Mesendoderm (in vitro differentiated cells): ENCODE measurements around the gene CHST9.

Experiments
- DNase-seq: peaks from one replicate; pipeline ENCODE4 v3.0.0; 2013
- H2AK5ac ChIP-seq: 2 replicates; pipeline ENCODE4 v1.6.1; 2013; ENCODE audit warnings: low read length, inconsistent platforms
- H2BK120ac ChIP-seq: 2 replicates; pipeline ENCODE4 v1.6.1; 2013; ENCODE audit warnings: low read depth, mild to moderate bottlenecking, low read length, moderate library complexity, mixed read lengths
- H2BK15ac ChIP-seq: replicated peaks from 2 replicates; pipeline ENCODE4 v1.6.1; 2013; ENCODE audit warnings: low read depth, mild to moderate bottlenecking, moderate library complexity
- H2BK5ac ChIP-seq: 2 replicates; pipeline ENCODE4 v1.6.1; 2013; ENCODE audit warnings: low read length, inconsistent platforms
- H3K18ac ChIP-seq: 2 replicates; pipeline ENCODE4 v1.6.1; 2013; ENCODE audit warnings: mild to moderate bottlenecking, low read length, mixed read lengths
- H3K23ac ChIP-seq: one replicate; pipeline ENCODE4 v1.6.1; 2013; ENCODE audit warnings: low read length
- H3K27ac ChIP-seq: 2 replicates; pipeline ENCODE4 v1.5.1; 2013; ENCODE audit warnings: low read depth, mild to moderate bottlenecking, inconsistent platforms, low read length, moderate library complexity
- H3K27me3 ChIP-seq: 2 replicates; pipeline ENCODE4 v1.6.1; 2013; ENCODE audit warnings: low read length, control low read depth, mild to moderate bottlenecking, inconsistent platforms; ENCODE audit not compliant: insufficient read depth, poor library complexity
- H3K36me3 ChIP-seq: 2 replicates; pipeline ENCODE4 v1.6.1; 2013; ENCODE audit warnings: low read length, inconsistent platforms; ENCODE audit not compliant: control insufficient read depth, insufficient read depth
- H3K4ac ChIP-seq: one replicate; pipeline ENCODE4 v1.6.1; 2013; ENCODE audit warnings: low read depth, mild to moderate bottlenecking, low read length, moderate library complexity
- H3K4me1 ChIP-seq: 2 replicates; pipeline ENCODE4 v1.6.1; 2013; ENCODE audit warnings: low read depth, low read length, inconsistent platforms; ENCODE audit not compliant: control insufficient read depth
- H3K4me2 ChIP-seq: 2 replicates; pipeline ENCODE4 v1.6.1; 2013; ENCODE audit warnings: low read length
- H3K4me3 ChIP-seq: 2 replicates; pipeline ENCODE4 v1.5.1; 2013; ENCODE audit warnings: mild to moderate bottlenecking, low read length
- H3K56ac ChIP-seq: one replicate; pipeline ENCODE4 v1.6.1; 2013; ENCODE audit warnings: low read length
- H3K79me1 ChIP-seq: 2 replicates; pipeline ENCODE4 v1.6.1; 2013; ENCODE audit warnings: low read length, inconsistent platforms
- H3K79me2 ChIP-seq: 2 replicates; pipeline ENCODE4 v1.6.1; 2013; ENCODE audit warnings: mild to moderate bottlenecking, low read length; ENCODE audit not compliant: control insufficient read depth, insufficient read depth
- H3K9ac ChIP-seq: 2 replicates; pipeline ENCODE4 v1.6.1; 2013; ENCODE audit warnings: low read length, inconsistent platforms
- H4K5ac ChIP-seq: one replicate; pipeline ENCODE4 v1.6.1; 2013; ENCODE audit warnings: low read length
- H4K8ac ChIP-seq: one replicate; pipeline ENCODE4 v1.6.1; 2013; ENCODE audit warnings: low read depth, mild to moderate bottlenecking, control low read depth, low read length, moderate library complexity
- WGBS: extraction: QIAGEN DNeasy Blood & Tissue Kit; methylation state at CpG from one replicate; pipeline ENCODE4 v1.1.7; 2013; ENCODE audit warnings: low lambda C conversion rate, missing lambda C conversion rate; ENCODE audit not compliant: insufficient coverage; ENCODE audit errors: extremely low coverage; 5-methylcytosine and 5-hydroxymethylcytosine counted together

Gene CHST9

DNA sequence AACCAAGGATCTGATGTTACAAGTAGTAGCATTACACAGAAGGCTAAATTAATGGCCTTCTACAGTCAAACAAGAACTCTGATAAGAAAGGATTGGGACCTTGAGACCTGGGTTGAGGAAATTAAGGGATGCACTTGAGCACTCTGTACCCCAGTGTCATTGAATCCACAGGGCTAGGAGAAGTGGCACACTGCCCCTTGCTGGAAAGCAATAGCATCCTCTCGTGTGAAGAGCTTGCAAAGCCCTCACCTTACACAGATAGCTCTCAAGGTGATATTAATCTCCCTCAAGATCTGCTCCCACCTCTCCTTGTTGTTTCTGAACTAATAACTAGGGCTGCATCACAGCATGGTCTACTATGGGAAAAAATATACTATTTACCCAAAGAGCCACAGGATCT is 26.5 kb upstream of the CHST9 start:
- no peaks in the 10 kb centered on the region for H3K36me3 ChIP-seq
- no peaks in the 10 kb centered on the region for H3K4me1 ChIP-seq
- H3K23ac ChIP-seq = no peak overlapping the region
- no peak overlapping the region for H3K4me3 ChIP-seq
- H3K56ac ChIP-seq = no peak overlapping the region
- no peak overlapping the region for H4K8ac ChIP-seq
- H2BK5ac ChIP-seq = no peak overlapping the region
- no peak overlapping the region for H3K4me2 ChIP-seq
- H3K4ac ChIP-seq = no peak overlapping the region
- no peak for DNase-seq
- no peak overlapping the region for H3K18ac ChIP-seq
- H2BK15ac ChIP-seq = no peak overlapping the region
- no CpG with 5 or more reads among the region's 1 CpG for WGBS
- no peak overlapping the region for H2AK5ac ChIP-seq
- H3K79me2 ChIP-seq = no peaks in the 10 kb centered on the region
- no peak overlapping the region for H3K9ac ChIP-seq
- H3K79me1 ChIP-seq = no peaks in the 10 kb centered on the region
- H2BK120ac ChIP-seq = no peak overlapping the region
- no peak overlapping the region for H4K5ac ChIP-seq
- H3K27me3 ChIP-seq = no peaks in the 10 kb centered on the region
- H3K27ac ChIP-seq = no peak overlapping the region

DNA sequence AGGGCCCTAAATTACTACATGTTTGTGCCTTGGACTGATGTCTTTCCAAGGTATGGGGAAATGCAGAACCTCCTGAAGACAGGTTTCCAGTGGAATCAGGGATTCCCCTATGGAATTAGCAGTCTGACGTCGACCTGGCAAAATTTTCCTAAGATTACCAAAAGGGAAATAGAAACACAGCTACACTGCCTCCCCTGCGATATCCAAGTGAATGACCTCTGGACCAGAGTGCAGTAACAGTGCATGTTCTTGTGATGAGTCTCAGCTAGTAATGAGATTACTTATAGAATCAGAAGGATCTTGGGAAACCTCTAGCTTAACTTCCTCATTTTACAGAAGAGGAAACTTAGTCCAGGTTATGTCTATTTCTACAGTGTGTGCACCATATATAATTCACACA is 21.3 kb upstream of the CHST9 start:
- no peak overlapping the region for H4K5ac ChIP-seq
- no peak overlapping the region for H2BK120ac ChIP-seq
- H3K23ac ChIP-seq = no peak overlapping the region
- peak overlapping the region; percentile 60 for H3K18ac ChIP-seq
- H3K27me3 ChIP-seq = no peaks in the 10 kb centered on the region
- H3K27ac ChIP-seq = no peak overlapping the region
- H3K79me2 ChIP-seq = no peaks in the 10 kb centered on the region
- H3K4me2 ChIP-seq = no peak overlapping the region
- no peaks in the 10 kb centered on the region for H3K79me1 ChIP-seq
- H3K9ac ChIP-seq = no peak overlapping the region
- no peak overlapping the region for H2AK5ac ChIP-seq
- no peak overlapping the region for H4K8ac ChIP-seq
- no peak overlapping the region for H3K4ac ChIP-seq
- no peak overlapping the region for H3K56ac ChIP-seq
- H3K4me3 ChIP-seq = no peak overlapping the region
- no peak overlapping the region for H2BK15ac ChIP-seq
- H3K4me1 ChIP-seq = no peaks in the 10 kb centered on the region
- no peak overlapping the region for H2BK5ac ChIP-seq
- H3K36me3 ChIP-seq = no peaks in the 10 kb centered on the region
- WGBS = no CpG with 5 or more reads among the region's 3 CpGs
- DNase-seq = no peak

DNA sequence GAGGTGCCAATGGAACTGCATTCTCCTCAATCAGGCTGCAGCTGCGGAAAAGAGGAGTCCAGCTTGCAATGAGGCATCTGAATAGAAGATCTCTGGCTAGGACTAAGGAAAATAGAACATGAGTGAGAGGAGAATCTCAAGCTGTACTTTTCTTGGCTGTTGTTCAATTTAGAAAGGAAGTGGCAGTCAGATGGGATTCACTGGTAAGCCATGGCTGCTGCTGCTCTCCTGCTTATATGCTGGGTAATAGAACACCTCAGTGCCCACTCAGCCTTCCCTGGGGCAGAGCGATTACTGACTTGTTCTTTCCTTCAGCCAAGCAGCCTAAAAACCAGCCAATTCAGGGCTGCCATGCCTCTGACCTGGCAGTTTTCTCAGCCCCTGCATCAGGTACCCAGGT is 17.6 kb upstream of the CHST9 start:
- H2BK120ac ChIP-seq = no peak overlapping the region
- no peak overlapping the region for H3K23ac ChIP-seq
- H2BK15ac ChIP-seq = no peak overlapping the region
- H3K4ac ChIP-seq = no peak overlapping the region
- H3K4me3 ChIP-seq = no peak overlapping the region
- no peak for DNase-seq
- no peaks in the 10 kb centered on the region for H3K27me3 ChIP-seq
- no peak overlapping the region for H2BK5ac ChIP-seq
- no peak overlapping the region for H2AK5ac ChIP-seq
- no peak overlapping the region for H3K27ac ChIP-seq
- no peak overlapping the region for H3K9ac ChIP-seq
- no peaks in the 10 kb centered on the region for H3K4me1 ChIP-seq
- no peaks in the 10 kb centered on the region for H3K36me3 ChIP-seq
- H3K56ac ChIP-seq = no peak overlapping the region
- no peaks in the 10 kb centered on the region for H3K79me2 ChIP-seq
- H3K18ac ChIP-seq = no peak overlapping the region
- no CpG with 5 or more reads among the region's 2 CpGs for WGBS
- H4K5ac ChIP-seq = no peak overlapping the region
- H3K79me1 ChIP-seq = no peaks in the 10 kb centered on the region
- H4K8ac ChIP-seq = no peak overlapping the region
- no peak overlapping the region for H3K4me2 ChIP-seq

DNA sequence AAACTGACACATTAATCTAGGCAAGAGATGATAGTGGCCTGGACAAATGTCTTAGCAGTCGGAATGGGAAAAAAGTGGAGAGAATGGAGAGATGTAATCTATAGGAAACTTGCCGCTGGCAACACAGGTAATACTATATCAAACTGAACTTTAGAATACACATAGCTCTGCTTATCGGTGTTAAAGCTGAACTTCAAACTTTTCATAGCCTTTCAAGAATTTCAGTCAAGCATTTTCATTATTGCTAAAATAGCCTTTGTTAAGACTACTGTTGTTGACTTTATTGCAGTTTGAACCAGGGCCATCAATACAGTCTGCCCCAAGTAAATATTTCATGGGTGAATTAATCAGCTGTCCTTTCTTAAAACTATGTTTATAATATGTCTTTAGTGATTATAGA is 12.9 kb upstream of the CHST9 start:
- Histone ChIP-seq H4K8ac (no peak overlapping the region), H3K4ac (no peak overlapping the region), H2BK120ac (no peak overlapping the region), H3K27ac (no peak overlapping the region), H2BK15ac (no peak overlapping the region), H3K9ac (no peak overlapping the region), H3K36me3 (no peaks in the 10 kb centered on the region), H2BK5ac (no peak overlapping the region), H4K5ac (no peak overlapping the region), H3K56ac (no peak overlapping the region), H3K4me2 (no peak overlapping the region), H3K79me2 (no peaks in the 10 kb centered on the region), H3K23ac (no peak overlapping the region), H2AK5ac (no peak overlapping the region), H3K27me3 (no peaks in the 10 kb centered on the region), H3K18ac (no peak overlapping the region), H3K4me1 (no peaks in the 10 kb centered on the region), H3K79me1 (no peaks in the 10 kb centered on the region), H3K4me3 (no peak overlapping the region)
- whole genome bisulfite sequencing = no CpG with 5 or more reads among the region's 3 CpGs
- DNase-seq = no peak

DNA sequence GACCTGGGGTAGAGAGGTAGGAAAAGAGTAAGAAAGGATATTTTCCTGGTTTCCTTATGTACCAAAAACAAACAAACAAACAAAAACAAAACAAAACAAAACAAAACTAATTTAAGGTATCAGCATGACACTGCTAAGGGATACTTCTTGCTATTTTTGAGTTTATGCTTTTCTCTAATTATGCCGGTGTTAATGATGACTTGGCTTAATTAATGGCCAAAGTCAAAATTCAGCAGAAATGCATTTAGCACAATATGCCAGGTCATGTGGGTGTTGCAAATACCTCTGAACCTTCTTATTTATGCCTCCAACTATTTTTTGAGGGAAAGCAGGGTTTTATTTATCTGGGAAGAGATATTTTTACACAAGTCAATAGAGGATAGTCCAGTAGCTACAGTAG is 3.2 kb upstream of the CHST9 start:
- Histone ChIP-seq H4K5ac (no peak overlapping the region), H2BK5ac (no peak overlapping the region), H3K27me3 (no peaks in the 10 kb centered on the region), H3K36me3 (no peaks in the 10 kb centered on the region), H3K23ac (no peak overlapping the region), H2BK120ac (no peak overlapping the region), H3K4me1 (no peaks in the 10 kb centered on the region), H2BK15ac (no peak overlapping the region), H2AK5ac (no peak overlapping the region), H3K18ac (no peak overlapping the region), H3K79me1 (no peaks in the 10 kb centered on the region), H3K4me3 (no peak overlapping the region), H3K79me2 (no peaks in the 10 kb centered on the region), H4K8ac (no peak overlapping the region), H3K4me2 (no peak overlapping the region), H3K4ac (no peak overlapping the region), H3K56ac (no peak overlapping the region), H3K9ac (no peak overlapping the region), H3K27ac (no peak overlapping the region)
- no CpG with 5 or more reads among the region's 1 CpG for WGBS
- no peak for DNase-seq

DNA sequence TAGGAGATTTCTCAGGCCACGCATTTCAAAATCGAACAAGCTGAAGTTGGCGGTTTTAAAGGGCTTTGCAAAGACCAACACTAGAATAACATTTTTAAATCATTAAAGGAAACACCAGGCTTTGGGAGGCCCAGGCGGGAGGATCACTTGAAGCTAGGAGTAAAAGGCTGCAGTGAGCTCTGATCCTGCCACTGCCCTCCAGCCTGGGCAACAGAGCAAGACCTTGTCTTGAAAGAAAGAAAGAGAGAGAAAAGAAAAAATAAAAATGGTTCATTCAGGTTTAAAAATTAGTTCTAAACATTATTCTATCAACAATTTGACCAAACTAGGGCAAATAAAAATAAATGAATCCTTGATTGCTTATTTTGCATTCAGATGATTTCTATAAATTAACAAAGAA is 789 bp upstream of the CHST9 start:
- H3K56ac ChIP-seq = no peak overlapping the region
- H2BK120ac ChIP-seq = no peak overlapping the region
- H2BK15ac ChIP-seq = no peak overlapping the region
- H3K36me3 ChIP-seq = no peaks in the 10 kb centered on the region
- no peak overlapping the region for H2BK5ac ChIP-seq
- no peak for DNase-seq
- H3K4me3 ChIP-seq = no peak overlapping the region
- H3K4me1 ChIP-seq = no peaks in the 10 kb centered on the region
- H3K27ac ChIP-seq = no peak overlapping the region
- H3K79me2 ChIP-seq = no peaks in the 10 kb centered on the region
- H3K9ac ChIP-seq = no peak overlapping the region
- H3K4ac ChIP-seq = no peak overlapping the region
- H3K18ac ChIP-seq = peak overlapping the region; percentile 97
- WGBS = no CpG with 5 or more reads among the region's 4 CpGs
- H2AK5ac ChIP-seq = no peak overlapping the region
- no peak overlapping the region for H4K8ac ChIP-seq
- no peak overlapping the region for H3K4me2 ChIP-seq
- H3K79me1 ChIP-seq = no peaks in the 10 kb centered on the region
- no peak overlapping the region for H4K5ac ChIP-seq
- no peak overlapping the region for H3K23ac ChIP-seq
- no peaks in the 10 kb centered on the region for H3K27me3 ChIP-seq
